A549 (cell line): ENCODE results near the gene SLC6A18. TPM values are rescaled to one million over a fixed set of nuclear protein-coding genes. Genes with fewer than 3 reads are reported as not detected.
A peak's percentile ranks its signal among the peaks of the same experiment; 100 is the strongest.

Experiments
- ATAC-seq, 2 experiments: fragments of 200-7000 bp in 1 of 2; fragments of >200 bp in 1 of 2; cut with Nextera tagmentation in 1 of 2; cut with Tn5 transposase in 1 of 2; 3 replicates each; pipeline versions ENCODE4 v1.8.0 to v1.9.1; 2018 to 2020; ENCODE audit warnings: mild to moderate bottlenecking in 1 of 2, moderate library complexity in 1 of 2
- CTCF ChIA-PET: fragments of 300-600 bp; sonication (Branson Sonifier 250); formaldehyde crosslinking; extraction: SDS; loops from one replicate; lab custom pipeline; 2021; ENCODE audit warnings: antibody characterized with exemption, inconsistent platforms; lab: Yijun Ruan, JAX
- POLR2A ChIA-PET: fragments of 350-600 bp; formaldehyde crosslinking; extraction: SDS; loops from one replicate; lab custom pipeline; 2021; ENCODE audit warnings: antibody characterized with exemption, inconsistent platforms; lab: Yijun Ruan, JAX
- DNase-seq, 2 experiments: peaks; one replicate each; pipeline versions ENCODE4 v3.0.0 to v3.0.0-alpha.2; 2011 to 2016; ENCODE audit warnings: low read depth in 1 of 2, low spot score in 1 of 2
- FAIRE-seq: peaks from 2 replicates; lab custom pipeline; 2011; peaks lifted over from hg19 to GRCh38; lab: Jason Lieb, UNC
- H3K27ac ChIP-seq, 2 experiments: fragments of >200 bp; sonication (Bioruptor Twin); formaldehyde crosslinking; 3 replicates each; pipeline ENCODE4 v1.5.1; 2016 to 2017
- H3K4me1 ChIP-seq: fragments of >200 bp; sonication (Bioruptor Twin); formaldehyde crosslinking; 3 replicates; pipeline ENCODE4 v1.6.1; 2016
- H3K4me2 ChIP-seq: fragments of >200 bp; sonication (Bioruptor Twin); formaldehyde crosslinking; 3 replicates; pipeline ENCODE4 v1.6.1; 2016
- H3K4me3 ChIP-seq: fragments of >200 bp; sonication (Bioruptor Twin); formaldehyde crosslinking; 3 replicates; pipeline ENCODE4 v1.5.1; 2016
- H3K9me3 ChIP-seq: fragments of >200 bp; sonication (Bioruptor Twin); formaldehyde crosslinking; 3 replicates; pipeline ENCODE4 v1.6.1; 2016
- ATOH8 ChIP-seq: fragments of 250-450 bp; sonication (Bioruptor Pico); IDR thresholded peaks from 2 replicates; pipeline ENCODE4 v1.5.0; 2020; ENCODE audit warnings: low read depth, mild to moderate bottlenecking, moderate library complexity
- CBX2 ChIP-seq: fragments of 200-600 bp; sonication (generic); IDR thresholded peaks from 2 replicates; pipeline ENCODE4 v1.6.1; 2016; ENCODE audit warnings: low read depth, mild to moderate bottlenecking, borderline replicate concordance
- CHD2 ChIP-seq: fragments of 150-350 bp; IDR thresholded peaks from 2 replicates; pipeline ENCODE4 v1.6.1; 2014; ENCODE audit warnings: low read length; ENCODE audit not compliant: partially characterized antibody
- CHD4 ChIP-seq: fragments of 200-600 bp; sonication (generic); IDR thresholded peaks from 2 replicates; pipeline ENCODE4 v1.6.1; 2016; ENCODE audit warnings: antibody characterized with exemption, mild to moderate bottlenecking, borderline replicate concordance
- EHMT2 ChIP-seq: fragments of 200-600 bp; sonication (generic); IDR thresholded peaks from 2 replicates; pipeline ENCODE4 v1.6.1; 2016; ENCODE audit warnings: antibody characterized with exemption, low read depth, mild to moderate bottlenecking, moderate library complexity
- ESRRA ChIP-seq: fragments of 150-350 bp; IDR thresholded peaks from 2 replicates; pipeline ENCODE4 v1.6.1; 2014; ENCODE audit warnings: mild to moderate bottlenecking, low read length, borderline replicate concordance
- FOSB ChIP-seq: fragments of 250-450 bp; sonication (Bioruptor Pico); IDR thresholded peaks from 2 replicates; pipeline ENCODE4 v1.5.0; 2020; ENCODE audit warnings: mild to moderate bottlenecking, moderate library complexity
- GATA3 ChIP-seq: IDR thresholded peaks from 2 replicates; pipeline ENCODE4 v1.6.1; 2012; ENCODE audit warnings: borderline replicate concordance
- HDAC2 ChIP-seq: fragments of 200-600 bp; sonication (generic); IDR thresholded peaks from 2 replicates; pipeline ENCODE4 v1.6.1; 2016
- HEYL ChIP-seq: fragments of 250-450 bp; sonication (Bioruptor Pico); IDR thresholded peaks from 2 replicates; pipeline ENCODE4 v1.8.0; 2021; ENCODE audit warnings: mild to moderate bottlenecking, moderate library complexity
- HOXB5 ChIP-seq: fragments of 250-450 bp; sonication (Bioruptor Pico); IDR thresholded peaks from 2 replicates; pipeline ENCODE4 v1.5.0; 2020; ENCODE audit warnings: mild to moderate bottlenecking, moderate library complexity
- KDM1A ChIP-seq: fragments of 200-600 bp; sonication (generic); IDR thresholded peaks from 2 replicates; pipeline ENCODE4 v1.6.1; 2016; ENCODE audit warnings: low read depth, mild to moderate bottlenecking
- KDM5A ChIP-seq: fragments of 200-600 bp; sonication (generic); IDR thresholded peaks from 2 replicates; pipeline ENCODE4 v1.6.1; 2016; ENCODE audit warnings: antibody characterized with exemption, mild to moderate bottlenecking
- MAFK ChIP-seq: fragments of 450-650 bp; IDR thresholded peaks from 2 replicates; pipeline ENCODE4 v1.6.1; 2014; ENCODE audit not compliant: partially characterized antibody
- MAZ ChIP-seq: fragments of 150-350 bp; IDR thresholded peaks from 2 replicates; pipeline ENCODE4 v1.6.1; 2014; ENCODE audit warnings: antibody characterized with exemption, low read depth, low read length, borderline replicate concordance
- MYC ChIP-seq: IDR thresholded peaks from 2 replicates; pipeline ENCODE4 v1.6.1; 2012; ENCODE audit warnings: mild to moderate bottlenecking, inconsistent platforms, low read length, improper control_type of control experiment, borderline replicate concordance
- NR3C1 ChIP-seq: fragments of >200 bp; sonication (Bioruptor Twin); formaldehyde crosslinking; IDR thresholded peaks from 3 replicates; pipeline ENCODE4 v1.6.1; 2017
- PBX3 ChIP-seq: IDR thresholded peaks from 2 replicates; pipeline ENCODE4 v1.6.1; 2012
- PHF8 ChIP-seq: fragments of 200-600 bp; sonication (generic); IDR thresholded peaks from 2 replicates; pipeline ENCODE4 v1.6.1; 2016; ENCODE audit warnings: low read depth, mild to moderate bottlenecking, antibody characterized with exemption, moderate library complexity, borderline replicate concordance
- POLR2AphosphoS2 ChIP-seq: conservative IDR thresholded peaks from 2 replicates; pipeline ENCODE4 v1.6.1; 2012; ENCODE audit warnings: low read length, improper control_type of control experiment, inconsistent platforms
- RARB ChIP-seq: fragments of 250-450 bp; sonication (Bioruptor Pico); IDR thresholded peaks from 2 replicates; pipeline ENCODE4 v1.8.0; 2021; ENCODE audit warnings: mild to moderate bottlenecking, moderate library complexity
- RCOR1 ChIP-seq: fragments of 150-350 bp; IDR thresholded peaks from 2 replicates; pipeline ENCODE4 v1.6.1; 2014; ENCODE audit warnings: antibody characterized with exemption, low read length, low read depth
- RNF2 ChIP-seq: fragments of 200-600 bp; sonication (generic); IDR thresholded peaks from 2 replicates; pipeline ENCODE4 v1.6.1; 2016; ENCODE audit warnings: low read depth, mild to moderate bottlenecking, antibody characterized with exemption, moderate library complexity, borderline replicate concordance
- SREBF2 ChIP-seq: fragments of 450-650 bp; IDR thresholded peaks from 2 replicates; pipeline ENCODE4 v1.6.1; 2014; ENCODE audit warnings: mild to moderate bottlenecking, moderate library complexity
- ZC3H11A ChIP-seq: fragments of 450-650 bp; IDR thresholded peaks from 2 replicates; pipeline ENCODE4 v1.6.1; 2014; ENCODE audit warnings: antibody characterized with exemption, mild to moderate bottlenecking
- ZSCAN20 ChIP-seq: fragments of 250-450 bp; sonication (Bioruptor Pico); IDR thresholded peaks from 2 replicates; pipeline ENCODE4 v1.8.0; 2022; ENCODE audit warnings: mild to moderate bottlenecking, moderate library complexity
- WGBS: methylation state at CpG from one replicate; pipeline ENCODE4 v1.1.6; 2017; ENCODE audit errors: missing lambda C conversion rate; 5-methylcytosine and 5-hydroxymethylcytosine counted together
- polyA plus RNA-seq, 4 experiments: library from polyadenylated mRNA; depleted of rRNA in 3 of 4; stranded (reverse); fragments of >200 nt; fragmentation: RNase III in 1 of 4; extraction: RNeasy Plus Mini Kit Qiagen cat#74134 plus additional on column Dnase treatment in 1 of 4; gene quantifications; 2 replicates in 3 of 4; 3 replicates in 1 of 4; pipeline ENCODE4 v1.2.3, GENCODE V29; 2011 to 2017

The SLC6A18 gene
- polyA plus RNA-seq, 2 of the 4 experiments (the other 2 are of a cell fraction) = not detected

- WGBS = 24% methylated on average over 6 of the region's 6 CpGs
- no peak overlapping the region for H3K4me2 ChIP-seq
- TF ChIP-seq CHD4 (no peak), SREBF2 (no peak), MAZ (no peak), POLR2AphosphoS2 (no peak), RNF2 (no peak), ATOH8 (CRISPR knock-in tag) (no peak), MYC (no peak), HEYL (CRISPR knock-in tag) (no peak), KDM1A (no peak), HDAC2 (no peak), RCOR1 (no peak), CHD2 (no peak), EHMT2 (no peak), ESRRA (no peak)
- CTCF ChIA-PET = interaction anchor here (1.7 to 2.4 kb wide), 2 partner anchors 16 to 23 kb away, joined by 5 to 11 read pairs; no protein-coding TSS in a partner anchor
- no peak for DNase-seq
- H3K4me3 ChIP-seq = no peak overlapping the region
- H3K9me3 ChIP-seq = no peaks in the 10 kb centered on the region
- no peaks in the 10 kb centered on the region for H3K4me1 ChIP-seq
- ATAC-seq = no peak
- POLR2A ChIA-PET = no interaction called here
- FAIRE-seq = no peak
- H3K27ac ChIP-seq = no peak overlapping the region
Observed at GRCh38 chr5:1190837-1191239, 34.3 kb upstream of the SLC6A18 start.

DNA sequence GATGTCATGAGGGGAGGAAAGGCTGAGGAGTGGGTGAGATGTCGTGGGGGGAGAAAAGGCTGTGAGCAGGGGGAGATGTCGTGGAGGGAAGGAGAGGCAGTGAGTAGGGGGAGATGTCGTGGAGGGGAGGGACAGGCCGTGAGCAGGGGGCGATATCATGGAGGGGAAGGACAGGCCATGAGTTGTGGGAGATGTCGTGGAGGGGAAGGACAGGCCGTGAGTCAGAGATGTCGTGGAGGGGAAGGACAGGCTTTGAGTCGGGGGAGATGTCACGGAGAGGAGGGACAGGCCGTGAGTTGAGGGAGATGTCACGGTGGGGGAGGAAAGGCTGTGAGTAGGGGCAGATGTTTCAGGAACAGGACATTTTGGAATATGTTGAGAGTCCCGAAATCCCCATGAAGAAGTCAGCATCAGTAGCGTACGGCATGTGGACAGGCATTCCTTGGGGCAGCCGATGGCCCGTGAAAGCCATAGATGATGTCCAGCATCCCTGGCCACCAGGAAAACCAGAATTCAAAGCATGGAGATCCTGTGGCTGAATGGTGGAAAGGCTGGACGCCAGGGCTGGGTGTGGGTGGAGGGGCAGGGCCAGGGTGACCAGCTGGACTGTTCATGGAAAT is 32.1 kb upstream of the SLC6A18 start:
- H3K27ac ChIP-seq = no peak overlapping the region
- 14% methylated on average over 17 of the region's 18 CpGs for WGBS
- FAIRE-seq (no peak), ATAC-seq (peak; percentile 54 to 67), DNase-seq (no peak)
- POLR2A ChIA-PET = no interaction called here
- H3K9me3 ChIP-seq = no peaks in the 10 kb centered on the region
- CTCF ChIA-PET = interaction anchor here (3.6 kb wide), 1 partner anchor 19 kb away, joined by 16 read pairs; no protein-coding TSS in a partner anchor
- H3K4me2 ChIP-seq = no peak overlapping the region
- TF ChIP-seq ESRRA (no peak), RARB (CRISPR knock-in tag) (no peak), PBX3 (no peak), HOXB5 (CRISPR knock-in tag) (no peak), CHD2 (no peak), ZSCAN20 (CRISPR knock-in tag) (no peak), KDM5A (no peak), CHD4 (no peak), ZC3H11A (no peak), RCOR1 (no peak), MAFK (no peak), CBX2 (no peak), KDM1A (no peak), GATA3 (no peak), NR3C1 (no peak), PHF8 (no peak), FOSB (no peak)
- no peak overlapping the region for H3K4me3 ChIP-seq
- H3K4me1 ChIP-seq = no peaks in the 10 kb centered on the region
